ENCODE results near the gene FAM78B.

The FAM78B gene

GRCh38 chr1:166159656-166160055 is 7.1 kb downstream of the FAM78B start:
- no peak for DNase-seq

- DNase-seq, result no peak
Observed at GRCh38 chr1:166156674-166157073, 10.1 kb downstream of the FAM78B start.

GRCh38 chr1:166155108-166155507 is 11.7 kb downstream of the FAM78B start:
- DNase-seq, result no peak

- no peak for DNase-seq
Observed at GRCh38 chr1:166153525-166154314, 13.1 kb downstream of the FAM78B start.

- no peak for DNase-seq
Observed at GRCh38 chr1:166152978-166153377, 13.8 kb downstream of the FAM78B start.

GRCh38 chr1:166151804-166152203 is 15.0 kb downstream of the FAM78B start:
- no peak for DNase-seq

- DNase-seq, result no peak
Observed at GRCh38 chr1:166145499-166145898, 21.3 kb downstream of the FAM78B start.

- DNase-seq, result no peak
Observed at GRCh38 chr1:166141969-166142368, 24.8 kb downstream of the FAM78B start.

GRCh38 chr1:166140251-166140650 is 26.6 kb downstream of the FAM78B start:
- no peak for DNase-seq

GRCh38 chr1:166139735-166140134 is 27.1 kb downstream of the FAM78B start:
- DNase-seq, result no peak

- no peak for DNase-seq
Observed at GRCh38 chr1:166136699-166137401, 30.0 kb downstream of the FAM78B start.

GRCh38 chr1:166136222-166136621 is 30.6 kb downstream of the FAM78B start:
- DNase-seq, result no peak

- DNase-seq, result no peak
Observed at GRCh38 chr1:166133857-166134256, 32.9 kb downstream of the FAM78B start.

- no peak for DNase-seq
Observed at GRCh38 chr1:166133276-166133841, 33.4 kb downstream of the FAM78B start.

GRCh38 chr1:166132496-166132895 is 34.3 kb downstream of the FAM78B start:
- no peak for DNase-seq

- DNase-seq, result no peak
Observed at GRCh38 chr1:166129006-166129405, 37.8 kb downstream of the FAM78B start.

- no peak for DNase-seq
Observed at GRCh38 chr1:166128195-166128594, 38.6 kb downstream of the FAM78B start.

GRCh38 chr1:166127003-166127402 is 39.8 kb downstream of the FAM78B start:
- no peak for DNase-seq

GRCh38 chr1:166122873-166123466 is 43.8 kb downstream of the FAM78B start:
- DNase-seq, result no peak

- no peak for DNase-seq
Observed at GRCh38 chr1:166121010-166121409, 45.8 kb downstream of the FAM78B start.

GRCh38 chr1:166120281-166120680 is 46.5 kb downstream of the FAM78B start:
- DNase-seq, result no peak

- no peak for DNase-seq
Observed at GRCh38 chr1:166119471-166119965, 47.3 kb downstream of the FAM78B start.

- no peak for DNase-seq
Observed at GRCh38 chr1:166117776-166118175, 49.0 kb downstream of the FAM78B start.

Data from bone marrow (tissue), 2 donors.